Hindlimb muscle (tissue), 1 donor: Measurements from ENCODE around the gene SCTR. TPM values are rescaled to one million over a fixed set of nuclear protein-coding genes. Genes with fewer than 3 reads are reported as not detected.
"Not testable (repeated sequence)": the region's sequence is repeated elsewhere in the genome, so short reads cannot be mapped to it uniquely, and the experiment has no call there.

Experiments used
- DNase-seq: peaks from one replicate; pipeline ENCODE4 v3.0.0-alpha.2; 2013
- polyA plus RNA-seq: library from polyadenylated mRNA; unstranded; fragments of 120-200 nt; gene quantifications from one replicate; pipeline ENCODE4 v1.2.1, GENCODE V29; 2013; ENCODE audit not compliant: insufficient read length

SCTR gene
- polyA plus RNA-seq, 1 donor: 3.7 TPM

DNA sequence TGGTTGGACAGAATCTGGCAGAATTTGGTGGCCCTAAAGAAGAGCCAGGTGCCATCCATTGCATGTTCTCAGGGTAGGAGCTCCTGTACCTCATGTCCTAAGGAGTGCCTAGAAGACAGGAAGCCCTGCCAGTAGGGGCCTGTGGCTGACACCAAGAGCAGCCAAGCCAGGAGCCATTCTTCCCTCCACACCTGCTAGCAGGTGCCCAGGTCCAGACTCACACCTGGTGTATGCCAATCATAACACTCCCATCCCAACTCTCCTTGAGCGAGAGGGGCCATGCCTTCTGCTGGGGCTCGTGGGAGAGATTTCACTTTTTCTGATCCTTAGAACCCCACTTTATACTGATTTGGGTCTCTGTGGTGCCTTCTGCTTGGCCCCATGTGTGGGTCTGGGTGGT is 119.1 kb downstream of the SCTR start:
- no peak for DNase-seq

- not testable (repeated sequence) for DNase-seq
Observed at GRCh38 chr2:119403618-119404017, 120.7 kb downstream of the SCTR start.

DNA sequence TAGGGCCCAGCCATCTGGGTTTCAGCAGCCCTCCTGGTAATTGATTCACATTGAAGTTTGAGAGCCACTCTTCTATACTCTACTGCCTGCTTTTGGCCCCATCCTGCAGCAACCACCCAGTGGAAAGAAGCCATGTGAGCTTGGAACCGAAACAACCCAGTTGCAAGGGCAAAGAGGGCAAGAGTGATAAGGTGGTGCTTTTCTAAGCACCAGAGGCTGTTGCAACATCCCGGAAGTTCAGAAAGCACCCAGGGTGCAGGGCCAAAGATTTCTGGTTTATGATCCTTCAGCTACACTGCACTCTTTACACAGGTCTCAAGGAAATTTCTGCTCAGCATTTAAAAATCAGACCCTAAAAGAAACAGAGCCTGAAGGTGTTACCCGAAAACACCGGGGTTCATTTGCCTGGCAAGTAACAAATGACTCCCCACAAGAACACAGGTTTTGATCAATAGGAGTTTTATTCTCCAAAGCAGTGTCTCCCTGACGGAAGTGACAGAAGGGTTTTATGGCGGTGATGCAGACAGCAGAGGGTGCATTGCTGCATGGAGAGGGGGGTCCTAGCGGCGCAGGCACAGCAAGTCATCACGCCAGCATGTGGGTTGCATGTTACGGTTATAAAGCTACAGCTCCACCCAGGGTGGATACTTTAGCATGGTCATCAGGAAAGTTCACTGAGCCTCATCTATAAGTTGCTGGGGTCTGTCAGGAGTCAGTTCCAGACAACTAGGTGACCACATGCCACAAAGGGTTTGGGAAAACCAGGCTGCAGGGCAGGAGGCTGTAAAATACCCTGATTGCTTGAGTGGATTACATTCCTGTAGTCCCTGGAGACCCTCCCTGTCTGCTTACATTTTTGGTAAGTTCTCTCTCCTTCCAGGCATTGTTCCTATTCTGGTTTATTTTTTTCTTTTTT is 121.4 kb downstream of the SCTR start:
- no peak for DNase-seq

DNA sequence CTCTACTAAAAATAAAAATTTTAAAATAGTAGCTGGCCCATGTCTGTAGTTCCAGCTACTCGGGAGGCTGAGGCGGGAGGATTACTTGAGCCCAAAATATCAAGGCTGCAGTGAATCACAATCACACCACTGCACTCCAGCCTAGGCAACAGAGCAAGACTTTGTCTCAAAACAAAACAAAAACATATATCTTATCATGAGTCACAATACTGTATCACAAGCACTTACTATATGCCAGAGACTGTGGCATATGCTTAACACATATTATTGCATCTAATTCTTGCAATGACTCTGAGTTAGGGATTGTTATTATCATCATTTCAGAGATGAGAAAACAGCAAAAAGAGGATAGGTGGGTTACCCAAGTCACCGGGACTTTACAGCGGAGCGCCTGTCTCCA is 122.2 kb downstream of the SCTR start:
- no peak for DNase-seq

DNA sequence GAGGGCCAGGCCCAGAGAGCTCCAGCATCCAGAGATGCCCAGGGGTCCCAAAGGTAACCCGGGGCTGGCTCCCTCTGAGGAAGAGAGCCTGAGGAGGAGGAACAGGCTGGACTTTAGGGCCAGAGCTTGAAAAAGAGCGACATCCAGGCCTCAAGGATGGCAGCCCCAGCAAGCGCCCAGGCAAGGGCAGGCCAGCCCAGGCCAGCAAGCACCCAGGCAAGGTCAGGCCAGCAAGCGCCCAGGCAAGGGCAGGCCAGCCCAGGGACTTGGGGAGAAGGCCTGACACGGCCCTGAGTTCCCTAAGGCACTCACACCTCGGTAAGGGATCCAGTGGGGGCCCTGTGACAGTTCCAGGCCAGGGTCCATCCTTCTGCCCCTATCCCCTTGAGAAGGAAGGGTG is 127.1 kb downstream of the SCTR start:
- DNase-seq: no peak

- DNase-seq: no peak
Observed at GRCh38 chr2:119393971-119394748, 130.1 kb downstream of the SCTR start.

Other genes with a start within 250 kb of the SCTR start
- gene C2orf76, start 157.6 kb downstream of the SCTR start, polyA plus RNA-seq: 8.1 TPM
- gene DBI, start 157.5 kb downstream of the SCTR start, polyA plus RNA-seq: 264 TPM
- 11.1 TPM for gene TMEM37, start 92.6 kb downstream of the SCTR start, polyA plus RNA-seq
- 0.15 TPM for gene CFAP221, start 20.0 kb upstream of the SCTR start, polyA plus RNA-seq
- 10.5 TPM for gene TMEM177, start 154.7 kb upstream of the SCTR start, polyA plus RNA-seq
- 16.4 TPM for gene PTPN4, start 235.4 kb upstream of the SCTR start, polyA plus RNA-seq